Upper lobe of left lung (tissue), 4 donors: Measurements from ENCODE around the gene UPK3A.

ENCODE experiments used
- EP300 ChIP-seq, 4 donors: sonication (generic); formaldehyde crosslinking; IDR thresholded peaks; one replicate each; pipeline ENCODE4 v1.5.1; 2017; ENCODE audit warnings: antibody characterized with exemption in 4 of 4, control low read depth in 2 of 4
- POLR2AphosphoS5 ChIP-seq, 2 donors: sonication (generic); formaldehyde crosslinking; IDR thresholded peaks; one replicate each; pipeline ENCODE4 v1.5.1; 2017; ENCODE audit warnings: antibody characterized with exemption in 2 of 2
- TF ChIP-seq, protein P1 (sequence below), 6 experiments: fragments of 450-650 bp in 4 of 6; fragments of 200-600 bp in 2 of 6; sonication (generic) in 2 of 6; IDR thresholded peaks; one replicate each; pipeline ENCODE4 v1.5.1; 2016 to 2019; ENCODE audit warnings: antibody characterized with exemption in 6 of 6

DNA sequence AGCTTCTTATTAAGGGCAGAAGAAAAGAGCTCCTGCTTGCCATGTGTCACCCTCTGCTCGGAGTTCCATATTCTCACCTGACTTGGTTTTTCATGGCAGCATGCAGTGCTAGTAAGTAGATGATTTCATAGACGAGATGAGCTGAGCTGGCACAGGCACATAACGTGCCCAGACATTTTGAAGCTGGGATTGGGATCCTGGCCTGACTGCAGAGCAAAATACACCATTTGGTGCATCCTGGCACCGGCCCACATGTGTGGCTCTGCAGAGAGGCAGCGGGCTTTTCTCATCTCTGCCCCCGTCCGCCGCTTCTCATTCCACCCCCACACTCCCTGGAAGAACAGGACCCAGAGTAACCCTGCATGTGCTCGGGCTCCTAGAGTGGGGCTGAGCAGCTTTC, 49.8 kb downstream of the UPK3A start:
- TF ChIP-seq EP300 (IDR thresholded peaks at IDR 0.05) (no peak), POLR2AphosphoS5 (IDR thresholded peaks at IDR 0.05) (no peak)
- TF ChIP-seq, protein P1, sequence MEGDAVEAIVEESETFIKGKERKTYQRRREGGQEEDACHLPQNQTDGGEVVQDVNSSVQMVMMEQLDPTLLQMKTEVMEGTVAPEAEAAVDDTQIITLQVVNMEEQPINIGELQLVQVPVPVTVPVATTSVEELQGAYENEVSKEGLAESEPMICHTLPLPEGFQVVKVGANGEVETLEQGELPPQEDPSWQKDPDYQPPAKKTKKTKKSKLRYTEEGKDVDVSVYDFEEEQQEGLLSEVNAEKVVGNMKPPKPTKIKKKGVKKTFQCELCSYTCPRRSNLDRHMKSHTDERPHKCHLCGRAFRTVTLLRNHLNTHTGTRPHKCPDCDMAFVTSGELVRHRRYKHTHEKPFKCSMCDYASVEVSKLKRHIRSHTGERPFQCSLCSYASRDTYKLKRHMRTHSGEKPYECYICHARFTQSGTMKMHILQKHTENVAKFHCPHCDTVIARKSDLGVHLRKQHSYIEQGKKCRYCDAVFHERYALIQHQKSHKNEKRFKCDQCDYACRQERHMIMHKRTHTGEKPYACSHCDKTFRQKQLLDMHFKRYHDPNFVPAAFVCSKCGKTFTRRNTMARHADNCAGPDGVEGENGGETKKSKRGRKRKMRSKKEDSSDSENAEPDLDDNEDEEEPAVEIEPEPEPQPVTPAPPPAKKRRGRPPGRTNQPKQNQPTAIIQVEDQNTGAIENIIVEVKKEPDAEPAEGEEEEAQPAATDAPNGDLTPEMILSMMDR (IDR thresholded peaks at IDR 0.05) = no peak
